Mesothelial cell of epicardium (in vitro differentiated cells): Measurements from ENCODE around the gene RAB31. TPM values are rescaled to one million over a fixed set of nuclear protein-coding genes. Genes with fewer than 3 reads are reported as not detected.
A peak's percentile ranks its signal among the peaks of the same experiment; 100 is the strongest.

Source experiments
- DNase-seq, 2 experiments: peaks; one replicate each; pipeline ENCODE4 v3.0.0; 2021; ENCODE audit warnings: low spot score in 2 of 2; ENCODE audit not compliant: unreplicated experiment in 2 of 2
- H3K27ac Mint-ChIP-seq: 2 replicates; pipeline ENCODE4 v1.8.0; 2021; ENCODE audit warnings: mixed read lengths
- H3K27me3 Mint-ChIP-seq: 2 replicates; pipeline ENCODE4 v1.8.0; 2021; ENCODE audit warnings: low read depth, mixed read lengths
- H3K36me3 Mint-ChIP-seq: 2 replicates; pipeline ENCODE4 v1.8.0; 2021; ENCODE audit warnings: mixed read lengths
- H3K4me1 Mint-ChIP-seq: 2 replicates; pipeline ENCODE4 v1.8.0; 2021; ENCODE audit warnings: mixed read lengths
- H3K4me3 Mint-ChIP-seq: 2 replicates; pipeline ENCODE4 v1.8.0; 2021; ENCODE audit warnings: mild to moderate bottlenecking, moderate library complexity, mixed read lengths
- H3K9me3 Mint-ChIP-seq: 2 replicates; pipeline ENCODE4 v1.8.0; 2021; ENCODE audit warnings: mixed read lengths
- CTCF ChIP-seq: fragments of 200-600 bp; sonication (generic); IDR thresholded peaks from one replicate; pipeline ENCODE4 v1.5.0; 2021; ENCODE audit warnings: antibody characterized with exemption; ENCODE audit not compliant: unreplicated experiment
- total RNA-seq: library from RNA; stranded (reverse); gene quantifications from 3 replicates; pipeline ENCODE4 v1.2.1, GENCODE V29; 2021

RAB31 gene
- total RNA-seq, 1 donor from 2014 or later: 21.8 TPM

- H3K27ac Mint-ChIP-seq: no peak overlapping the region
- H3K9me3 Mint-ChIP-seq: no peaks in the 10 kb centered on the region
- peaks cover 5% of the 10 kb centered on the region for H3K36me3 Mint-ChIP-seq
- H3K4me3 Mint-ChIP-seq: no peak overlapping the region
- no peak for TF ChIP-seq CTCF
- H3K4me1 Mint-ChIP-seq: peaks cover 36% of the 10 kb centered on the region
- H3K27me3 Mint-ChIP-seq: peaks cover 3% of the 10 kb centered on the region
- DNase-seq: no peak
Measured at GRCh38 chr18:9831723-9832199, 123.7 kb downstream of the RAB31 start.

GRCh38 chr18:9832871-9833270, 124.8 kb downstream of the RAB31 start:
- H3K36me3 Mint-ChIP-seq: peaks cover 5% of the 10 kb centered on the region
- H3K9me3 Mint-ChIP-seq: no peaks in the 10 kb centered on the region
- peaks cover 3% of the 10 kb centered on the region for H3K27me3 Mint-ChIP-seq
- TF ChIP-seq CTCF: no peak
- H3K4me3 Mint-ChIP-seq: no peak overlapping the region
- no peak overlapping the region for H3K27ac Mint-ChIP-seq
- DNase-seq: no peak
- peaks cover 38% of the 10 kb centered on the region for H3K4me1 Mint-ChIP-seq

GRCh38 chr18:9834551-9834950, 126.5 kb downstream of the RAB31 start:
- Mint-ChIP-seq H3K9me3 (no peaks in the 10 kb centered on the region), H3K4me3 (no peak overlapping the region), H3K36me3 (peaks cover 5% of the 10 kb centered on the region), H3K27ac (peak overlapping the region; percentile 88), H3K27me3 (peaks cover 5% of the 10 kb centered on the region), H3K4me1 (peaks cover 44% of the 10 kb centered on the region)
- no peak for TF ChIP-seq CTCF
- DNase-seq: no peak

- DNase-seq: no peak
- Mint-ChIP-seq H3K27ac (peak overlapping the region; percentile 88), H3K4me1 (peaks cover 49% of the 10 kb centered on the region), H3K27me3 (peaks cover 5% of the 10 kb centered on the region), H3K4me3 (no peak overlapping the region), H3K9me3 (no peaks in the 10 kb centered on the region), H3K36me3 (peaks cover 5% of the 10 kb centered on the region)
- TF ChIP-seq CTCF: no peak
Measured at GRCh38 chr18:9835113-9835755, 127.1 kb downstream of the RAB31 start.

GRCh38 chr18:9835825-9836224, 127.7 kb downstream of the RAB31 start:
- DNase-seq: no peak
- Mint-ChIP-seq H3K4me1 (peaks cover 52% of the 10 kb centered on the region), H3K27ac (peak overlapping the region; percentile 88), H3K9me3 (no peaks in the 10 kb centered on the region), H3K36me3 (peaks cover 5% of the 10 kb centered on the region), H3K4me3 (peak overlapping the region; percentile 7), H3K27me3 (peaks cover 5% of the 10 kb centered on the region)
- no peak for TF ChIP-seq CTCF
